Tibial nerve (tissue), 4 donors: ENCODE results near the gene MGST2. TPM values are rescaled to one million over a fixed set of nuclear protein-coding genes. Genes with fewer than 3 reads are reported as not detected.

Experiments
- DNase-seq, 2 donors: peaks; one replicate each; pipeline ENCODE4 v3.0.0-alpha.2; 2019; ENCODE audit warnings: low spot score in 2 of 2
- H3K27ac ChIP-seq, 4 donors: fragments of 200-600 bp; sonication (generic) in 3 of 4; one replicate each; pipeline ENCODE4 v1.5.1; 2017 to 2019; ENCODE audit warnings: mild to moderate bottlenecking in 1 of 4
- H3K27me3 ChIP-seq, 2 donors: fragments of 200-600 bp; sonication (generic) in 1 of 2; one replicate each; pipeline versions ENCODE4 v1.5.1 to v1.6.0; 2017 to 2019
- H3K36me3 ChIP-seq, 3 donors: fragments of 200-600 bp; sonication (generic); one replicate each; pipeline ENCODE4 v1.5.1; 2018 to 2019
- H3K4me1 ChIP-seq, 4 donors: fragments of 200-600 bp; sonication (generic) in 3 of 4; one replicate each; pipeline ENCODE4 v1.5.1; 2017 to 2019
- H3K4me3 ChIP-seq, 4 donors: fragments of 200-600 bp; sonication (generic) in 3 of 4; one replicate each; pipeline ENCODE4 v1.5.1; 2017 to 2019; ENCODE audit warnings: mild to moderate bottlenecking in 1 of 4, moderate library complexity in 1 of 4
- H3K9me3 ChIP-seq, 4 donors: fragments of 200-600 bp; sonication (generic) in 3 of 4; one replicate each; pipeline ENCODE4 v1.5.1; 2017 to 2019
- EP300 ChIP-seq, 2 donors: sonication (generic); formaldehyde crosslinking; IDR thresholded peaks; one replicate each; pipeline ENCODE4 v1.6.1; 2017; ENCODE audit warnings: antibody characterized with exemption in 2 of 2, mild to moderate bottlenecking in 1 of 2
- POLR2A ChIP-seq, 2 donors: fragments of 450-650 bp; IDR thresholded peaks; one replicate each; pipeline ENCODE4 v1.6.1; 2017; ENCODE audit warnings: antibody characterized with exemption in 2 of 2, mild to moderate bottlenecking in 2 of 2, moderate library complexity in 2 of 2
- WGBS, 2 donors: methylation state at CpG; one replicate each; pipeline ENCODE4 v1.1.5; 2018; 5-methylcytosine and 5-hydroxymethylcytosine counted together
- total RNA-seq, 4 donors: library from RNA; depleted of rRNA; stranded (reverse); fragments of >200 nt; gene quantifications; one replicate each; pipeline ENCODE4 v1.1.0, GENCODE V29; 2016
- TF ChIP-seq, protein P1 (sequence below), 5 experiments: fragments of 200-600 bp in 3 of 5; fragments of 450-650 bp in 2 of 5; sonication (generic) in 3 of 5; IDR thresholded peaks; one replicate each; pipeline ENCODE4 v1.5.1; 2016 to 2019; ENCODE audit warnings: antibody characterized with exemption in 5 of 5, mild to moderate bottlenecking in 3 of 5, moderate library complexity in 2 of 5

MGST2 gene
- total RNA-seq, 4 donors from 2014 or later = 12.2 to 27.3 (median 26.8) TPM

DNA sequence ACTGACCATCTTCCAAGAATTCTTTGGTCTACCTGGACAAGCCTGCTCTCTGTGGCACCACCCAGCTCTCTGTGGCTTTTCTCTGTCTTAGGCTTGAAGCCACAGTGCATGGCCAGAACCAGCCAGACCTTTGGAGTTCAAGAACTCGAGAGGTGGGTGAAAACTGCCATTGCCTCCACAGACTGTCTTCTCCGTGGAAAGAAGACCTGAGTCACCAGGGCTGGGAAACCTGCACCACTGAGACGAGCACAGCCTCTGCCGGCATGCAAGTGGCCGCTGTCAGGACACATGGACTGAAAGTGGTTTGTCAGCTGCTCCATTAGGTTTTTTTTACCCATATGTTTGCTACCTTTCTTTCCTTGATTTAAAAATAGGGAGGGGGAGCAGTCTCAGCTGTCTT, 74.5 kb downstream of the MGST2 start:
- TF ChIP-seq, protein P1, sequence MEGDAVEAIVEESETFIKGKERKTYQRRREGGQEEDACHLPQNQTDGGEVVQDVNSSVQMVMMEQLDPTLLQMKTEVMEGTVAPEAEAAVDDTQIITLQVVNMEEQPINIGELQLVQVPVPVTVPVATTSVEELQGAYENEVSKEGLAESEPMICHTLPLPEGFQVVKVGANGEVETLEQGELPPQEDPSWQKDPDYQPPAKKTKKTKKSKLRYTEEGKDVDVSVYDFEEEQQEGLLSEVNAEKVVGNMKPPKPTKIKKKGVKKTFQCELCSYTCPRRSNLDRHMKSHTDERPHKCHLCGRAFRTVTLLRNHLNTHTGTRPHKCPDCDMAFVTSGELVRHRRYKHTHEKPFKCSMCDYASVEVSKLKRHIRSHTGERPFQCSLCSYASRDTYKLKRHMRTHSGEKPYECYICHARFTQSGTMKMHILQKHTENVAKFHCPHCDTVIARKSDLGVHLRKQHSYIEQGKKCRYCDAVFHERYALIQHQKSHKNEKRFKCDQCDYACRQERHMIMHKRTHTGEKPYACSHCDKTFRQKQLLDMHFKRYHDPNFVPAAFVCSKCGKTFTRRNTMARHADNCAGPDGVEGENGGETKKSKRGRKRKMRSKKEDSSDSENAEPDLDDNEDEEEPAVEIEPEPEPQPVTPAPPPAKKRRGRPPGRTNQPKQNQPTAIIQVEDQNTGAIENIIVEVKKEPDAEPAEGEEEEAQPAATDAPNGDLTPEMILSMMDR (IDR thresholded peaks at IDR 0.05) = no peak
- TF ChIP-seq EP300 (IDR thresholded peaks at IDR 0.05) = no peak
- no peak for TF ChIP-seq POLR2A (IDR thresholded peaks at IDR 0.05)
- no peaks in the 10 kb centered on the region for H3K9me3 ChIP-seq
- H3K36me3 ChIP-seq = no peaks in the 10 kb centered on the region
- peak overlapping the region in 3 of 4 donors; percentile 52 to 84 (median 83) for H3K27ac ChIP-seq
- peaks cover 0 to 47% (median 19%) of the 10 kb centered on the region in 4 donors for H3K4me1 ChIP-seq
- no peak for DNase-seq
- no peaks in the 10 kb centered on the region for H3K27me3 ChIP-seq
- no peak overlapping the region for H3K4me3 ChIP-seq
- 68 to 71% methylated on average over 5 of the region's 5 CpGs for WGBS, 2 donors

GRCh38 chr4:139740531-139741041, 75.0 kb downstream of the MGST2 start:
- Histone ChIP-seq H3K36me3 (no peaks in the 10 kb centered on the region), H3K4me1 (peaks cover 0 to 43% (median 17%) of the 10 kb centered on the region in 4 donors), H3K27ac (peak overlapping the region; percentile 52 to 84 (median 70)), H3K4me3 (peak overlapping the region in 1 of 4 donors; percentile 0), H3K9me3 (no peaks in the 10 kb centered on the region), H3K27me3 (no peaks in the 10 kb centered on the region)
- DNase-seq = peak; percentile 30 to 75
- 19 to 29% methylated on average over 9 to 10 of the region's 10 CpGs for WGBS, 2 donors
- TF ChIP-seq EP300 (IDR thresholded peaks at IDR 0.05) (peak; percentile 68 to 94), POLR2A (IDR thresholded peaks at IDR 0.05) (no peak)
- TF ChIP-seq, protein P1 (IDR thresholded peaks at IDR 0.05) = peak in 3 of 5 experiments; percentile 16 to 30 (median 22)

DNA sequence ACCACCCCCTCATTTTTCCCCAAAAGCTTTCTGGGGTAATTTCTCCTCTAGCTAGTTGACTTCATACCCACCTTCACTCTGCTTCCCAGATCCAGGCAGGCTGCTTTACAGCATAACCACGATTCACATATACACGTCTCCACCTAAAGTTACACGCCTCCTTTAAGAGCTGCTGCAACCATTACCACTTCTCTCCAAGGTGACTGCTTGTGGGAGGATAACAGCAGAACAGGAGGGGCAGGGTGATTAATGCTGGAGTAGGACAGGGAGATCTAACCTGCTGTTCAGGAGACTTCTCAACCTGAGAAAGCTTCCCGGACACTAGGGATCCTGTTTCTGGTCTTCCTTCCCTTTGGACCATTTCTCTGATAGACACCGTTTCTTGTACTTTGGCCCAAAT, 77.4 kb downstream of the MGST2 start:
- H3K9me3 ChIP-seq = no peaks in the 10 kb centered on the region
- H3K27ac ChIP-seq = no peak overlapping the region
- TF ChIP-seq, protein P1 (IDR thresholded peaks at IDR 0.05) = no peak
- TF ChIP-seq EP300 (IDR thresholded peaks at IDR 0.05) (no peak), POLR2A (IDR thresholded peaks at IDR 0.05) (no peak)
- H3K4me3 ChIP-seq = no peak overlapping the region
- H3K4me1 ChIP-seq = peaks cover 0 to 29% (median 9%) of the 10 kb centered on the region in 4 donors
- no peaks in the 10 kb centered on the region for H3K27me3 ChIP-seq
- 72 to 75% methylated on average over 5 of the region's 5 CpGs for WGBS, 2 donors
- H3K36me3 ChIP-seq = no peaks in the 10 kb centered on the region
- no peak for DNase-seq

- no peaks in the 10 kb centered on the region for H3K27me3 ChIP-seq
- DNase-seq = no peak
- WGBS, 2 donors = 92 to 96% methylated on average over 1 of the region's 1 CpG
- no peak for TF ChIP-seq POLR2A (IDR thresholded peaks at IDR 0.05)
- no peak for TF ChIP-seq EP300 (IDR thresholded peaks at IDR 0.05)
- TF ChIP-seq, protein P1 (IDR thresholded peaks at IDR 0.05) = no peak
- H3K4me1 ChIP-seq = peaks cover 0 to 23% (median 9%) of the 10 kb centered on the region in 4 donors
- no peak overlapping the region for H3K27ac ChIP-seq
- no peaks in the 10 kb centered on the region for H3K36me3 ChIP-seq
- H3K9me3 ChIP-seq = no peaks in the 10 kb centered on the region
- no peak overlapping the region for H3K4me3 ChIP-seq
These were observed 78.6 kb downstream of the MGST2 start for GRCh38 chr4:139744232-139744631.

GRCh38 chr4:139745111-139745639, 79.6 kb downstream of the MGST2 start:
- Histone ChIP-seq H3K9me3 (no peaks in the 10 kb centered on the region), H3K4me1 (peaks cover 0 to 19% (median 7%) of the 10 kb centered on the region in 4 donors), H3K36me3 (no peaks in the 10 kb centered on the region), H3K4me3 (no peak overlapping the region), H3K27me3 (no peaks in the 10 kb centered on the region), H3K27ac (no peak overlapping the region)
- 89 to 94% methylated on average over 6 of the region's 6 CpGs for WGBS, 2 donors
- DNase-seq = no peak
- TF ChIP-seq EP300 (IDR thresholded peaks at IDR 0.05) = no peak
- TF ChIP-seq, protein P1 (IDR thresholded peaks at IDR 0.05) = no peak
- no peak for TF ChIP-seq POLR2A (IDR thresholded peaks at IDR 0.05)
